Muscle of leg (tissue), 11 donors: ENCODE data around the gene CNRIP1. TPM values are rescaled to one million over a fixed set of nuclear protein-coding genes. Genes with fewer than 3 reads are reported as not detected.

Experiments used
- DNase-seq: peaks from one replicate; pipeline ENCODE4 v3.0.0; 2013
- H3K27ac ChIP-seq: one replicate; pipeline ENCODE4 v1.5.1; 2013; ENCODE audit warnings: mild to moderate bottlenecking, low read length, control low read depth
- H3K27me3 ChIP-seq: one replicate; pipeline ENCODE4 v1.6.1; 2013; ENCODE audit warnings: low read length; ENCODE audit not compliant: control insufficient read depth, insufficient read depth
- H3K36me3 ChIP-seq: one replicate; pipeline ENCODE4 v1.6.1; 2013; ENCODE audit warnings: low read length; ENCODE audit not compliant: control insufficient read depth, insufficient read depth
- H3K4me1 ChIP-seq: one replicate; pipeline ENCODE4 v1.6.1; 2013; ENCODE audit warnings: low read length; ENCODE audit not compliant: control insufficient read depth, insufficient read depth
- H3K4me3 ChIP-seq: one replicate; pipeline ENCODE4 v1.5.1; 2013; ENCODE audit warnings: low read length, control low read depth
- H3K9me3 ChIP-seq: replicated peaks from 2 replicates; pipeline ENCODE4 v1.6.1; 2013; ENCODE audit warnings: low read depth, low read length; ENCODE audit not compliant: control insufficient read depth
- WGBS: methylation state at CpG from one replicate; pipeline ENCODE4 v1.1.5; 2013; ENCODE audit warnings: missing lambda C conversion rate; ENCODE audit not compliant: insufficient coverage; 5-methylcytosine and 5-hydroxymethylcytosine counted together
- polyA plus RNA-seq, 8 donors: library from polyadenylated mRNA; unstranded; fragments of 120-200 nt; gene quantifications; one replicate each; pipeline versions ENCODE4 v1.2.1 to v1.2.3, GENCODE V29; 2013; ENCODE audit warnings: inconsistent platforms in 1 of 8, low replicate concordance in 1 of 8; ENCODE audit not compliant: insufficient read length in 8 of 8, insufficient read depth in 1 of 8
- total RNA-seq: library from RNA; stranded (reverse); fragments of 120-200 nt; gene quantifications from one replicate; pipeline ENCODE4 v1.2.4, GENCODE V29; 2013

Gene CNRIP1
- total and polyA plus RNA-seq, 9 donors = 21.1 to 34.7 (median 24.7) TPM

DNA sequence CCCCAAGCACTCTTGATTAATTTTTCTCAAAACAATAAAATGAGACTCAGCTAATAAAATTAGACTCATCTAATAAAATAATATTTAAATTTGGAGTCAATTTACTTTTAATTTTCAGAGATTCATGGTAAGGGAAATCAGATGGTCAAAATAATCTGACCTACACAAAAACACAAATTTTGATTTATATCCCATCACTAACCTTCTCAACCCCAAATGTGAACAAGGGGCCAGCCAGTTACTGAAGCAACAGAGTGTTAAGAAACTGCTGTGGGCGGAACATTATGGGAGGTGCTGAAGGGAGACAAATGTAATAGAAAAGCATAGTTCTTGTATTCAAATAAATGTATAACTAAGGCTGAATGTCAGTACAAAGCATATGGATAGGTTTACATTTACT lies 39.0 kb downstream of the CNRIP1 start:
- Histone ChIP-seq H3K27ac (no peak overlapping the region), H3K4me1 (peaks cover 3% of the 10 kb centered on the region), H3K9me3 (no peaks in the 10 kb centered on the region), H3K36me3 (no peaks in the 10 kb centered on the region), H3K4me3 (no peak overlapping the region), H3K27me3 (no peaks in the 10 kb centered on the region)
- DNase-seq = no peak
- no CpG with 5 or more reads among the region's 1 CpG for WGBS

DNA sequence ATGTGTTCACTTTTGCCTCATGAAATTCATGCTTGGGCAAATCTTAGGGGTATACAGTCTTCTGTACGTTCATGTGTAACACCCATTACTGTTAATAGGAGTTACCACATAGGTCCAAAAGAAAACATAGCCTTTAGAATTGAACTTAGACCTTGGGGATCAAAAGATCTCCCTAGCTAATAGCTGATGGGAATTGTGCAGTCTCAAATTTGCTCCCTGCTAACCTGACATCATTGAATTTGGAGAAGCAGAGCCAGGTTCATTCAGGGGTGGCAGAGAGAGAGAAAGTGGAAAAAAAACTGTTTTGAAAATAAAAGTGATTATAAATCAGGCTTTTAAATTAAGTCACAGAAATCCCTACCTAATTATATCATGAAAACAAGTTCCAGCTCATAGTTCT lies 39.4 kb downstream of the CNRIP1 start:
- Histone ChIP-seq H3K36me3 (no peaks in the 10 kb centered on the region), H3K27ac (no peak overlapping the region), H3K9me3 (no peaks in the 10 kb centered on the region), H3K4me1 (peaks cover 3% of the 10 kb centered on the region), H3K4me3 (no peak overlapping the region), H3K27me3 (no peaks in the 10 kb centered on the region)
- no CpG with 5 or more reads among the region's 1 CpG for WGBS
- DNase-seq = no peak

DNA sequence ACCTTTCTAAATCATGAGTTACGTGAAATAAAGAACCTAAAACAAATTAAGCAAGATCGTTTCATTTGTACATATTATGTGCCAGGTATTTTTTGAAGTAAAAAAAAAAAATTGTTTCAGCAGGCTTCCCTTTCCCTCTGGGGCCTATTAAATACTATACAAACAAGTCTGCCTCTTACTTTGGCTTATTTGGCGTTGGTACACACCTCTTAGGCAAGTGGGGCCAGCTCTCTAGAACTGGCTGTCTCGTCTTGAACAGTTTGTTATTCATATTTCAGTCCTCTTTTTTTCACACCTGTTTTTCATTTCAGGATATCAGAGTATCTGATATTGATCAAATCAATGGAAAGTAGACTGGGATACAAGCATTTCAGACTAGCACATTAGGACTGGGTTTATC lies 40.1 kb downstream of the CNRIP1 start:
- DNase-seq = no peak
- H3K27me3 ChIP-seq = no peaks in the 10 kb centered on the region
- 50% methylated on average over 1 of the region's 4 CpGs for WGBS
- peaks cover 3% of the 10 kb centered on the region for H3K4me1 ChIP-seq
- no peaks in the 10 kb centered on the region for H3K36me3 ChIP-seq
- no peak overlapping the region for H3K4me3 ChIP-seq
- H3K9me3 ChIP-seq = no peaks in the 10 kb centered on the region
- H3K27ac ChIP-seq = no peak overlapping the region

DNA sequence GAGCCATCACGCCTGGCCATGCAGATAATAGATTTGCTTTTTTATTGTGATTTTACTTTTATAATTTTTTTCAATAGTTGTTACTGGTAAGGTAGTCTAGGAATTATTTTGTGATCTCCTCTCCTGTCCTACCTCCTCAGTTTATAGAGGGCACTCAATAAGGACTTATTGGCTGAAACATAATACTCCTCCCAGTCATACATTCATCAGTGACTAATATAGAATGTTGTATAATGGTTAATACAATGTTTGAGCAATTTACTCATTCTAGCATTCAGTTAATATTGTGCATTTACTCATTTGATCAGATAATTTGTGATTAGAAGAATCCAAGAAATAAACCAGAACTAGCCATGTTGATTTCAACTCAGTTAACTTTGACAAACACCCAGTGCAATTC lies 41.6 kb downstream of the CNRIP1 start:
- Histone ChIP-seq H3K4me1 (no peaks in the 10 kb centered on the region), H3K27ac (no peak overlapping the region), H3K9me3 (no peaks in the 10 kb centered on the region), H3K27me3 (no peaks in the 10 kb centered on the region), H3K4me3 (no peak overlapping the region), H3K36me3 (no peaks in the 10 kb centered on the region)
- DNase-seq = no peak
- WGBS = no CpG with 5 or more reads among the region's 1 CpG

DNA sequence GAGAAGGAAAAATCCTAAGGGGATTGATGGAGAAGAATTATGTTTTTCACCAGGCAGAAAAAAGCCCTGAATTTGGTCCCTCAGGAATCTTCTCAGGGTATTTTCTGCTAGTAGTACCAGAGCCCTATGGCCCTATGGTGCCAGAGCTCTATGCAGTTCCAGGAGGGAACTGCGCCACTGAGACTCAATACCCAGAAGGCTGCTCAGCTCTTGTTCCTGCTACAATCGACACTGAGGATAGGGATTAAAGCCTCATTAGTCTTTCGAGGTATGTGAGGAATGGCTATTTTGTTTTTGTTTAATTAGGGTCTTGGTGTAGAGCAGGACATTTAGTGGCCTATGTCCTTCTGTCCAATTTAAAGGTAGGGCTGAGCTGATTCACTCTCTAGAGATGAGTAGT lies 45.7 kb downstream of the CNRIP1 start:
- Histone ChIP-seq H3K27ac (no peak overlapping the region), H3K9me3 (no peaks in the 10 kb centered on the region), H3K36me3 (no peaks in the 10 kb centered on the region), H3K27me3 (no peaks in the 10 kb centered on the region), H3K4me1 (no peaks in the 10 kb centered on the region), H3K4me3 (no peak overlapping the region)
- DNase-seq = no peak
- WGBS = no CpG with 5 or more reads among the region's 3 CpGs

DNA sequence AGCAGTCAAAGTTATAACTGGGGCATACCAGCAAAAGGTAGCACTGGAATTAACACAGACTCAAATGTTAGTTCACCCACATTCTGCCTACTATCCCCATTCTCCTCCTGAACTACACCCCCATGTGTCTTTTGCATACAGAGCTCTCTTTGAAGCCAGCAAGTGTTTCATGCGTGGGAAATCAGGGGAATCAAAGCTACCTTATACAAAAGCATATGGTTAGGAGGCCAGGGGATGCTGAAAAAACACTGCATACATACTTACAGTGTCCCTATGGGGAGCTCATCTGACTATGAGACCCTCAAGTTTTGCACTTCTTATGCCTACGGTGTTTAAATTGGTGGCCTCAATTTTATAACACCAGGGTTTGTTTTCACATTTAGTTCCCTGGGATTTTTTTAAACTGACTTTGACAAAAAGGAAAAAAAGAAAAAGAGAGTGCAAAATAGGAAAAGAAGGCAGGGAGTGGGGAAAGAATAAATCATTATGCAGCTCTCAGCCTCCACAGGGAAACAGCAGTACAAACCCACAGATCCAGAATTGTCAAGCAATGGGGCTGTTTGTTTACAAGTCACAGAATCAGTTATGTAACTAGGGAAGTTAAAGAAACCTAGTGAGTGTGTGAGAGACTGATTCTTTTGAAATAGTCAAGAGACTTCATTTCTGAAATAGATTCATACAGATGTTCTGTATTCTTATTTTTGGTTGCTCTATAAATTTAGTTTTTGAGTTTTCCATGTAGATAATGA lies 47.3 kb downstream of the CNRIP1 start:
- Histone ChIP-seq H3K27ac (no peak overlapping the region), H3K27me3 (no peaks in the 10 kb centered on the region), H3K9me3 (no peaks in the 10 kb centered on the region), H3K4me3 (no peak overlapping the region), H3K4me1 (no peaks in the 10 kb centered on the region), H3K36me3 (no peaks in the 10 kb centered on the region)
- peak; percentile 71 for DNase-seq
- WGBS = no CpG with 5 or more reads among the region's 2 CpGs

DNA sequence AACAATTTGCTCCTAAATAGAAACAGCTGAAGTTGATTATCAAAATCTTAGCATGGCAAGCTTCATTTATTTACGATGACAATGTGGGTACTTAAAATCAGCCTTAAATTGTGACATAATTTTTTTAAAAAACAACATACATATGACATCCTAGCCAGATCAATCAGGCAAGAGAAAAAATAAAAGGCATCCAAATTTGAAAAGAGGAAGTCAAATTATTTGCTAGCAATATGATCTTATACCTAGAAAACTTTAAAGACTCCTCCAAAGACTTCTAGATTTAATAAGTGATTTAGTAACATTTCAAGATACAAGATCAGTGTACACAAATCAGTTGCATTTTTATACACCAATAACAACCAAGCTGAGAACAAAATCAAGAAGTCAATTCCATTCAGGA lies 53.1 kb downstream of the CNRIP1 start:
- Histone ChIP-seq H3K9me3 (no peaks in the 10 kb centered on the region), H3K27ac (no peak overlapping the region), H3K4me1 (no peaks in the 10 kb centered on the region), H3K36me3 (no peaks in the 10 kb centered on the region), H3K27me3 (no peaks in the 10 kb centered on the region), H3K4me3 (no peak overlapping the region)
- DNase-seq = no peak
- WGBS = no CpG with 5 or more reads among the region's 1 CpG

DNA sequence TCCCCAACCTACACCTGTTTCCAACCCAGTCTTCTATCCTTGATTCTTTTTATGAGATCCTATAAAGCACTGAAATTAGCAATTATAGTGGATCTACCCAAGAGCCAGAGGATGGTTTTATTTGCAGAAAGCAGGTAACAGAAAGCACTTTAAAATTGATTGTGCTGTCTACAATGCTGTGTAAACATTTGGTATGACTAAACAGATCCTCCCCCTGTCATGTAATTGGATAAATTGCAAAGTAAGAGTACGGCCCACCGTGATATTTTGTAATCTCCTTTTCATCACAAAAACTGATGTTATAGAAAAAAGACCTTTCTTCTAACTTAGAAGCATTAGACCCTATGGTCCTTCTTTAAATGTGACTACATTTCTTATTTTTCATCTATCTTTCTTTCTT lies 56.1 kb downstream of the CNRIP1 start:
- Histone ChIP-seq H3K4me1 (no peaks in the 10 kb centered on the region), H3K9me3 (no peaks in the 10 kb centered on the region), H3K36me3 (no peaks in the 10 kb centered on the region), H3K27ac (no peak overlapping the region), H3K4me3 (no peak overlapping the region), H3K27me3 (no peaks in the 10 kb centered on the region)
- no peak for DNase-seq
- no CpG with 5 or more reads among the region's 2 CpGs for WGBS

DNA sequence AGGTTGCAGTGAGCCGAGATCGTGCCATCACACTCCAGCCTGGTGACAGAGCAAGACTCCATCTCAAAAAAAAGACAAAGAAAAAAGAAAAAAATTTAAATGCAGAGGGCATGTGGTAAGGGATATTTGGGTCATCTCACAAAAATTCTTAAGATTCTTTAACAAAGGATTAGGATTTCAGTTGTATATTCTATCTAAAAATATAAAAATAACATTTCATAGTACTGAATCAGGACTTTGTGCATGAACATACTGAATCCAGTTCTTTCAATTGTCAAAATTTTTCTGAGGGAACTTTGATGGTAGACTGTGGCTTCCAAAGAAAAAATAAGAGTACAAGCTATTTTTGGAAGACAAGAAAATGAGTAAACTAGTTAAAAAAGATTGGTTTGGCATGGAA lies 60.9 kb downstream of the CNRIP1 start:
- Histone ChIP-seq H3K27ac (no peak overlapping the region), H3K27me3 (no peaks in the 10 kb centered on the region), H3K9me3 (no peaks in the 10 kb centered on the region), H3K4me1 (no peaks in the 10 kb centered on the region), H3K4me3 (no peak overlapping the region), H3K36me3 (no peaks in the 10 kb centered on the region)
- no CpG with 5 or more reads among the region's 2 CpGs for WGBS
- DNase-seq = no peak

DNA sequence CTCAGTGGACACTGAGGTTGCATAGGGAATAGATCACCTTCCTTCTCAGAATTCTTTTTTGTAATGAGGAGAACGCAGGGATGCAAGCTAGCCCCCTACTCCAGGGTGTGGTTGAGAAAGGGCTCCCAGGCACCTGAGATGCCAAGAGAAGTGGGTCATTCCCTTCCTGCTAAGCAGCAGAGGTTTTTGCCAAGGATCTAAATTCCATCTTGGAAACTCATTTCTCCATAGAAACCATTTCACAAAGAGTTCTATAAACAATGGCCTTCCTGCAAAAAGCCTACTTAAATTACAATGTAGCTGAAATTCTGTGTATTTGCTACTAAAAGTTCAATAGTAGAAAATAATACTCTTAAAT lies 63.7 kb downstream of the CNRIP1 start:
- no peaks in the 10 kb centered on the region for H3K9me3 ChIP-seq
- no peaks in the 10 kb centered on the region for H3K27me3 ChIP-seq
- peak; percentile 63 for DNase-seq
- no peaks in the 10 kb centered on the region for H3K4me1 ChIP-seq
- H3K36me3 ChIP-seq = no peaks in the 10 kb centered on the region
- WGBS = no CpG with 5 or more reads among the region's 1 CpG
- H3K27ac ChIP-seq = no peak overlapping the region
- H3K4me3 ChIP-seq = no peak overlapping the region
